Thyroid gland (tissue), 4 donors: ENCODE results near the gene ICE1.
A peak's percentile ranks its signal among the peaks of the same experiment; 100 is the strongest.

Experiments used
- CTCF ChIP-seq, 6 experiments: fragments of 200-600 bp in 3 of 6; fragments of 450-650 bp in 3 of 6; sonication (generic) in 3 of 6; IDR thresholded peaks; one replicate each; pipeline ENCODE4 v1.5.1; 2016 to 2019; ENCODE audit warnings: antibody characterized with exemption in 6 of 6, mild to moderate bottlenecking in 2 of 6, inconsistent platforms in 1 of 6, moderate library complexity in 1 of 6
- POLR2A ChIP-seq, 2 donors: fragments of 450-650 bp; IDR thresholded peaks; one replicate each; pipeline ENCODE4 v1.6.1; 2017; ENCODE audit warnings: antibody characterized with exemption in 2 of 2, mild to moderate bottlenecking in 2 of 2, moderate library complexity in 1 of 2

GRCh38 chr5:5421961-5422818 is at the start of gene ICE1:
- TF ChIP-seq CTCF (IDR thresholded peaks at IDR 0.05) (peak in 1 of 6 experiments; percentile 15), POLR2A (IDR thresholded peaks at IDR 0.05) (peak in 1 of 2 donors; percentile 82)
